H9 (cell line): Measurements from ENCODE around the gene SPHKAP. TPM values are rescaled to one million over a fixed set of nuclear protein-coding genes. Genes with fewer than 3 reads are reported as not detected.

Experiments used
- DNase-seq: peaks from one replicate; pipeline ENCODE4 v3.0.0-alpha.2; 2017
- H2AFZ ChIP-seq: one replicate; pipeline ENCODE4 v1.6.1; 2013; ENCODE audit warnings: mild to moderate bottlenecking, low read length, control low read depth, moderate library complexity
- H2AK5ac ChIP-seq: 2 replicates; pipeline ENCODE4 v1.6.1; 2013; ENCODE audit warnings: low read length, control low read depth, mixed read lengths; ENCODE audit not compliant: insufficient read length
- H2BK120ac ChIP-seq: one replicate; pipeline ENCODE4 v1.6.1; 2013; ENCODE audit warnings: low read depth, mild to moderate bottlenecking, low read length, control low read depth, inconsistent platforms; ENCODE audit not compliant: poor library complexity, severe bottlenecking
- H2BK12ac ChIP-seq: 2 replicates; pipeline ENCODE4 v1.6.1; 2013; ENCODE audit warnings: low read length, control low read depth, mixed read lengths, low read depth; ENCODE audit not compliant: insufficient read length
- H2BK15ac ChIP-seq: 2 replicates; pipeline ENCODE4 v1.6.1; 2013; ENCODE audit warnings: low read depth, low read length, control low read depth
- H2BK20ac ChIP-seq: one replicate; pipeline ENCODE4 v1.6.1; 2013; ENCODE audit warnings: low read depth, mild to moderate bottlenecking, low read length, control low read depth, inconsistent platforms; ENCODE audit not compliant: poor library complexity, severe bottlenecking
- H2BK5ac ChIP-seq: 2 replicates; pipeline ENCODE4 v1.6.1; 2013; ENCODE audit warnings: low read length, control low read depth, mixed read lengths; ENCODE audit not compliant: insufficient read length
- H3K14ac ChIP-seq: 2 replicates; pipeline ENCODE4 v1.6.1; 2013; ENCODE audit warnings: low read length, control low read depth; ENCODE audit not compliant: insufficient read depth
- H3K18ac ChIP-seq: 2 replicates; pipeline ENCODE4 v1.6.1; 2013; ENCODE audit warnings: low read depth, mild to moderate bottlenecking, mixed read lengths, low read length, control low read depth; ENCODE audit not compliant: insufficient read length
- H3K23ac ChIP-seq: 2 replicates; pipeline ENCODE4 v1.6.1; 2013; ENCODE audit warnings: low read length, control low read depth, mixed read lengths, low read depth; ENCODE audit not compliant: insufficient read length
- H3K23me2 ChIP-seq: 2 replicates; pipeline ENCODE4 v1.6.1; 2013; ENCODE audit warnings: low read depth, mild to moderate bottlenecking, mixed read lengths, low read length, control low read depth; ENCODE audit not compliant: insufficient read length, poor library complexity, severe bottlenecking
- H3K27ac ChIP-seq: 2 replicates; pipeline ENCODE4 v1.5.1; 2013; ENCODE audit warnings: low read length, control low read depth, mixed read lengths, low read depth; ENCODE audit not compliant: insufficient read length
- H3K27me3 ChIP-seq: 2 replicates; pipeline ENCODE4 v1.6.1; 2013; ENCODE audit warnings: low read length, control low read depth, inconsistent platforms; ENCODE audit not compliant: insufficient read depth
- H3K4ac ChIP-seq: 2 replicates; pipeline ENCODE4 v1.6.1; 2013; ENCODE audit warnings: low read depth, mild to moderate bottlenecking, control low read depth, inconsistent platforms, low read length, moderate library complexity
- H3K4me1 ChIP-seq: 2 replicates; pipeline ENCODE4 v1.6.1; 2013; ENCODE audit warnings: low read length, control low read depth, inconsistent platforms; ENCODE audit not compliant: insufficient read depth
- H3K4me2 ChIP-seq: 2 replicates; pipeline ENCODE4 v1.6.1; 2013; ENCODE audit warnings: low read length, control low read depth, mixed read lengths; ENCODE audit not compliant: insufficient read length, insufficient read depth
- H3K56ac ChIP-seq: 2 replicates; pipeline ENCODE4 v1.6.1; 2013; ENCODE audit warnings: low read depth, mild to moderate bottlenecking, mixed read lengths, low read length, control low read depth; ENCODE audit not compliant: insufficient read length
- H3K79me1 ChIP-seq: 2 replicates; pipeline ENCODE4 v1.6.1; 2013; ENCODE audit warnings: low read depth, mild to moderate bottlenecking, moderate library complexity, low read length, control low read depth, inconsistent platforms; ENCODE audit not compliant: insufficient read depth, poor library complexity, severe bottlenecking
- H3K79me2 ChIP-seq: 2 replicates; pipeline ENCODE4 v1.6.1; 2013; ENCODE audit warnings: low read length, control low read depth, inconsistent platforms; ENCODE audit not compliant: insufficient read depth
- H3K9ac ChIP-seq: 2 replicates; pipeline ENCODE4 v1.6.1; 2013; ENCODE audit warnings: low read length, control low read depth, mixed read lengths; ENCODE audit not compliant: insufficient read length; ENCODE audit errors: extremely low read depth
- H3K9me3 ChIP-seq: one replicate; pipeline ENCODE4 v1.6.1; 2013; ENCODE audit warnings: low read depth, low read length, inconsistent platforms; ENCODE audit not compliant: control insufficient read depth
- H3T11ph ChIP-seq: one replicate; pipeline ENCODE4 v1.6.1; 2013; ENCODE audit warnings: mild to moderate bottlenecking, low read length, control low read depth, inconsistent platforms
- H4K20me1 ChIP-seq: one replicate; pipeline ENCODE4 v1.6.1; 2013; ENCODE audit not compliant: control insufficient read depth, insufficient read length, insufficient read depth
- H4K5ac ChIP-seq: 2 replicates; pipeline ENCODE4 v1.6.1; 2013; ENCODE audit warnings: low read depth, mild to moderate bottlenecking, mixed read lengths, low read length, control low read depth; ENCODE audit not compliant: insufficient read length
- H4K8ac ChIP-seq: replicated peaks from 2 replicates; pipeline ENCODE4 v1.6.1; 2013; ENCODE audit warnings: low read length, control low read depth, mixed read lengths, low read depth; ENCODE audit not compliant: insufficient read length
- H4K91ac ChIP-seq: 2 replicates; pipeline ENCODE4 v1.6.1; 2013; ENCODE audit warnings: low read depth, mild to moderate bottlenecking, moderate library complexity, mixed read lengths, low read length, control low read depth; ENCODE audit not compliant: insufficient read length
- H3K27ac Mint-ChIP-seq, 3 experiments: 2 replicates in 2 of 3; 3 replicates in 1 of 3; pipeline ENCODE4 v1.8.0; 2020 to 2021; ENCODE audit warnings: mixed read lengths in 3 of 3, mild to moderate bottlenecking in 1 of 3, moderate library complexity in 1 of 3
- H3K27me3 Mint-ChIP-seq: 2 replicates; pipeline ENCODE4 v1.8.0; 2021; ENCODE audit warnings: low read depth, mild to moderate bottlenecking, moderate library complexity, mixed read lengths
- H3K36me3 Mint-ChIP-seq, 3 experiments: 2 replicates in 2 of 3; 3 replicates in 1 of 3; pipeline ENCODE4 v1.8.0; 2020 to 2021; ENCODE audit warnings: low read depth in 3 of 3, mixed read lengths in 3 of 3; ENCODE audit not compliant: insufficient read depth in 1 of 3
- H3K4me1 Mint-ChIP-seq, 2 experiments: 2 replicates each; pipeline ENCODE4 v1.8.0; 2020; ENCODE audit warnings: mixed read lengths in 2 of 2
- H3K4me3 Mint-ChIP-seq, 2 experiments: 2 replicates in 1 of 2; 3 replicates in 1 of 2; pipeline ENCODE4 v1.8.0; 2020 to 2021; ENCODE audit warnings: mild to moderate bottlenecking in 2 of 2, mixed read lengths in 2 of 2, moderate library complexity in 1 of 2
- H3K9me3 Mint-ChIP-seq, 2 experiments: 2 replicates in 1 of 2; 3 replicates in 1 of 2; pipeline ENCODE4 v1.8.0; 2020; ENCODE audit warnings: mild to moderate bottlenecking in 2 of 2, mixed read lengths in 2 of 2, moderate library complexity in 1 of 2
- WGBS: extraction: QIAGEN DNeasy Blood & Tissue Kit; methylation state at CpG from one replicate; pipeline ENCODE4 v1.1.7; 2013; ENCODE audit warnings: missing lambda C conversion rate, low lambda C conversion rate, mixed read lengths; ENCODE audit not compliant: insufficient read length; ENCODE audit errors: extremely low coverage; 5-methylcytosine and 5-hydroxymethylcytosine counted together
- total RNA-seq: library from RNA; stranded (reverse); gene quantifications from 2 replicates; pipeline ENCODE4 v1.2.1, GENCODE V29; 2021
- TF ChIP-seq, protein P1 (sequence below): fragments of 200-600 bp; sonication (generic); conservative IDR thresholded peaks from 3 replicates; pipeline ENCODE4 v1.8.0; 2021; ENCODE audit warnings: antibody characterized with exemption, mild to moderate bottlenecking

The SPHKAP gene
- total RNA-seq, 1 experiment from 2014 or later, result not detected

DNA sequence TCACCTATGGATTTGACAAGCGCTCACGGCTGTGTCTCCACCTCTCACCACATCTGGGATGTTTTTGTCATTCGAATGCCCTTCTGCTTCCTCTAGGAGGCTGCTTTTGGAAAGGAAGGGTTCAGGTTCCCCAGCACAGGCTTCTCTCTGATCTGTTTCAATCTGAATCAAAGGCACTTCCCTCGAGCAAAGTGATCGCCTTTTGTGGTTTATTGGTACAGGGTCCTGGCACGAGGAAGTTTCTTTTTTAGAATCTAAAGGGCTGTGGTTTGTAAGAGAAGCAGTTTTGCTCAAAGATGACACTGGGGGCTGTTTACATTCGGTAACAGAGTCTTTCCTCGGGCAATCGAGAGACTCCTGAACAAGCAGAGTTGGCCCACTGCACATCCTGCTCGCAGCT is 165.1 kb downstream of the SPHKAP start:
- peaks cover 12 to 13% of the 10 kb centered on the region in 2 experiments for H3K4me1 Mint-ChIP-seq
- peak overlapping the region in 2 of 3 experiments; percentile 40 to 55; a peak in 2 of 7 replicates for H3K27ac Mint-ChIP-seq
- H2AK5ac ChIP-seq, result no peak overlapping the region
- no peak overlapping the region for H4K5ac ChIP-seq
- no peak overlapping the region for H3K56ac ChIP-seq
- TF ChIP-seq, protein P1, sequence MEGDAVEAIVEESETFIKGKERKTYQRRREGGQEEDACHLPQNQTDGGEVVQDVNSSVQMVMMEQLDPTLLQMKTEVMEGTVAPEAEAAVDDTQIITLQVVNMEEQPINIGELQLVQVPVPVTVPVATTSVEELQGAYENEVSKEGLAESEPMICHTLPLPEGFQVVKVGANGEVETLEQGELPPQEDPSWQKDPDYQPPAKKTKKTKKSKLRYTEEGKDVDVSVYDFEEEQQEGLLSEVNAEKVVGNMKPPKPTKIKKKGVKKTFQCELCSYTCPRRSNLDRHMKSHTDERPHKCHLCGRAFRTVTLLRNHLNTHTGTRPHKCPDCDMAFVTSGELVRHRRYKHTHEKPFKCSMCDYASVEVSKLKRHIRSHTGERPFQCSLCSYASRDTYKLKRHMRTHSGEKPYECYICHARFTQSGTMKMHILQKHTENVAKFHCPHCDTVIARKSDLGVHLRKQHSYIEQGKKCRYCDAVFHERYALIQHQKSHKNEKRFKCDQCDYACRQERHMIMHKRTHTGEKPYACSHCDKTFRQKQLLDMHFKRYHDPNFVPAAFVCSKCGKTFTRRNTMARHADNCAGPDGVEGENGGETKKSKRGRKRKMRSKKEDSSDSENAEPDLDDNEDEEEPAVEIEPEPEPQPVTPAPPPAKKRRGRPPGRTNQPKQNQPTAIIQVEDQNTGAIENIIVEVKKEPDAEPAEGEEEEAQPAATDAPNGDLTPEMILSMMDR, result no peak
- peak overlapping the region in 1 of 2 experiments; percentile 25; a peak in 1 of 5 replicates for H3K4me3 Mint-ChIP-seq
- peaks cover 3% of the 10 kb centered on the region; the same call in 1 of the 2 replicates for H3K4me1 ChIP-seq
- no peak overlapping the region for H3K27ac ChIP-seq
- no peaks in the 10 kb centered on the region for H3K27me3 ChIP-seq
- no peak overlapping the region for H3K14ac ChIP-seq
- no peak overlapping the region for H2BK20ac ChIP-seq
- WGBS, result no CpG with 5 or more reads among the region's 10 CpGs
- no peaks in the 10 kb centered on the region for H3K79me2 ChIP-seq
- H3K79me1 ChIP-seq, result no peaks in the 10 kb centered on the region
- no peaks in the 10 kb centered on the region for H4K20me1 ChIP-seq
- no peaks in the 10 kb centered on the region for H3K23me2 ChIP-seq
- H2BK15ac ChIP-seq, result no peak overlapping the region
- H3K27me3 Mint-ChIP-seq, result no peaks in the 10 kb centered on the region; the same call in 1 of the 2 replicates
- H2BK120ac ChIP-seq, result no peak overlapping the region
- H4K91ac ChIP-seq, result no peak overlapping the region
- no peak overlapping the region for H3K4me2 ChIP-seq
- no peaks in the 10 kb centered on the region for H3K9me3 ChIP-seq
- no peaks in the 10 kb centered on the region; a peak in 1 of 7 replicates for H3K36me3 Mint-ChIP-seq
- H4K8ac ChIP-seq, result no peak overlapping the region
- peak; percentile 52 for DNase-seq
- H2BK12ac ChIP-seq, result no peak overlapping the region
- no peak overlapping the region for H2BK5ac ChIP-seq
- no peak overlapping the region for H3K9ac ChIP-seq
- H3K18ac ChIP-seq, result no peak overlapping the region
- H3T11ph ChIP-seq, result no peak overlapping the region
- H3K9me3 Mint-ChIP-seq, result no peaks in the 10 kb centered on the region
- no peak overlapping the region for H3K23ac ChIP-seq
- H2AFZ ChIP-seq, result no peak overlapping the region
- no peak overlapping the region for H3K4ac ChIP-seq
